HepG2 (cell line): Measurements from ENCODE around the gene CLASP1.

Experiments
- EHMT2 ChIP-seq: fragments of 200-600 bp; sonication (generic); IDR thresholded peaks from 2 replicates; pipeline ENCODE4 v1.7.0; 2017; ENCODE audit warnings: antibody characterized with exemption, low read depth, low read length, borderline replicate concordance
- HDAC6 ChIP-seq: fragments of 200-600 bp; sonication (generic); IDR thresholded peaks from 2 replicates; pipeline ENCODE4 v1.7.0; 2017; ENCODE audit warnings: mild to moderate bottlenecking, antibody characterized with exemption, low read length, low read depth
- HIC2 ChIP-seq: sonication (generic); formaldehyde crosslinking; IDR thresholded peaks from 2 replicates; pipeline ENCODE4 v1.9.0; 2022; ENCODE audit warnings: low read depth, missing genetic modification reagents
- POLR2A ChIP-seq, 2 experiments: IDR thresholded peaks; 2 replicates each; pipeline ENCODE4 v1.6.1; 2011; ENCODE audit warnings: low read depth in 2 of 2, low read length in 2 of 2, mild to moderate bottlenecking in 1 of 2, moderate library complexity in 1 of 2; ENCODE audit not compliant: insufficient read depth in 1 of 2
- ZBTB4 ChIP-seq: sonication (generic); formaldehyde crosslinking; IDR thresholded peaks from 2 replicates; pipeline ENCODE4 v1.4.0; 2020; ENCODE audit warnings: missing genetic modification reagents, mild to moderate bottlenecking, borderline replicate concordance

GRCh38 chr2:121513597-121514333 lies 135.5 kb downstream of the CLASP1 start:
- TF ChIP-seq HIC2 (CRISPR knock-in tag), result no peak
- TF ChIP-seq POLR2A (IDR thresholded peaks at IDR 0.05; ENCODE audit: insufficient read depth in 1 of 2, low read depth in 2 of 2, low read length in 2 of 2), result no peak; a peak in 1 of 4 replicates
- TF ChIP-seq ZBTB4 (CRISPR knock-in tag), result no peak
- TF ChIP-seq HDAC6, result no peak
- no peak for TF ChIP-seq EHMT2
